GM23248 (cell line): ENCODE measurements around the gene PPID.

Experiments used
- EZH2 ChIP-seq: fragments of 200-600 bp; sonication (generic); IDR thresholded peaks from 2 replicates; pipeline ENCODE4 v1.6.1; 2018; ENCODE audit warnings: antibody characterized with exemption, mild to moderate bottlenecking; ENCODE audit not compliant: insufficient read depth, poor library complexity, severe bottlenecking
- EZH2phosphoT487 ChIP-seq: fragments of 200-600 bp; sonication (generic); IDR thresholded peaks from 2 replicates; pipeline ENCODE4 v1.6.1; 2018; ENCODE audit warnings: antibody characterized with exemption, moderate library complexity, mild to moderate bottlenecking, low read depth; ENCODE audit not compliant: insufficient read depth

DNA sequence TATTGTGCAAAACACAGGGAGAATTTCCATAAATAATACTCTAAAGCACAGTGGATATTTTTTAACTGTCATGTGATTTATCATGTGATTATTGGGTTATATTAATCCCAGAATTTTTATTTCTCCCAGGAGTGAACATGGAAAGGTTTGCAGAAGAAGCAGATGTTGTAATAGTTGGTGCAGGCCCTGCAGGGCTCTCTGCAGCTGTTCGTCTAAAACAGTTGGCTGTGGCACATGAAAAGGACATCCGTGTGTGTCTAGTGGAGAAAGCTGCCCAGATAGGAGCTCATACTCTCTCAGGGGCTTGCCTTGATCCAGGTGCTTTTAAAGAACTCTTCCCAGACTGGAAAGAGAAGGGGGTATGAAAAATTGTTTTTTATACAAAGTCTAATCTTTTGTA is 41.1 kb downstream of the PPID start:
- no peak for TF ChIP-seq EZH2
- TF ChIP-seq EZH2phosphoT487, result no peak
